Vagina (tissue), 2 donors: ENCODE measurements around the gene STK11IP.

Experiments used
- POLR2A ChIP-seq, 2 donors: fragments of 450-650 bp; IDR thresholded peaks; one replicate each; pipeline ENCODE4 v1.6.1; 2017; ENCODE audit warnings: antibody characterized with exemption in 2 of 2, mild to moderate bottlenecking in 2 of 2, moderate library complexity in 2 of 2
- POLR2AphosphoS5 ChIP-seq, 2 donors: sonication (generic); formaldehyde crosslinking; IDR thresholded peaks; one replicate each; pipeline ENCODE4 v1.9.0; 2017; ENCODE audit warnings: antibody characterized with exemption in 2 of 2, mild to moderate bottlenecking in 2 of 2, low read depth in 1 of 2; ENCODE audit not compliant: insufficient read depth in 1 of 2
- TF ChIP-seq, protein P1 (sequence below), 3 experiments: fragments of 450-650 bp in 2 of 3; fragments of 200-600 bp in 1 of 3; sonication (generic) in 1 of 3; IDR thresholded peaks; one replicate each; pipeline ENCODE4 v1.5.1; 2017 to 2019; ENCODE audit warnings: antibody characterized with exemption in 3 of 3, mild to moderate bottlenecking in 2 of 3, moderate library complexity in 2 of 3

DNA sequence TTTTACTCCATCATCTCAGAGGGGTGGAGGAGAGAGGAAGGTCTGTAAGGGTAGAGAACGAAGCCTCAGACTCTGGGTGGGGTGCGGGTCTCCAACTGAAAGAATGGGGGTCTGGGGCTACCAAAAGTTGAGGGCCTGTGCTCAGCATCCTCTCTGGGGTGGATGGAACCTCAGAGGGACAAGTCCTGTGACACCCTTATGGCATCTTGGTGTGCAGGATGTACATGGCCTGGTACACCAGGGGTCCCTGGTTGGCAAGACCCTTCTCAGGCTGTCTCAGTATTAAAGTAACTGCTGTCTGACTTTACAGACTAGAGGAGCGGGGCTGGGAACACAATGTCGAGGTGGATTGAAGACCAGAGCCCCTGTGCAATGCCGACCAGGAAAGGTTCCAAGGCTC, 27.5 kb downstream of the STK11IP start:
- TF ChIP-seq, protein P1, sequence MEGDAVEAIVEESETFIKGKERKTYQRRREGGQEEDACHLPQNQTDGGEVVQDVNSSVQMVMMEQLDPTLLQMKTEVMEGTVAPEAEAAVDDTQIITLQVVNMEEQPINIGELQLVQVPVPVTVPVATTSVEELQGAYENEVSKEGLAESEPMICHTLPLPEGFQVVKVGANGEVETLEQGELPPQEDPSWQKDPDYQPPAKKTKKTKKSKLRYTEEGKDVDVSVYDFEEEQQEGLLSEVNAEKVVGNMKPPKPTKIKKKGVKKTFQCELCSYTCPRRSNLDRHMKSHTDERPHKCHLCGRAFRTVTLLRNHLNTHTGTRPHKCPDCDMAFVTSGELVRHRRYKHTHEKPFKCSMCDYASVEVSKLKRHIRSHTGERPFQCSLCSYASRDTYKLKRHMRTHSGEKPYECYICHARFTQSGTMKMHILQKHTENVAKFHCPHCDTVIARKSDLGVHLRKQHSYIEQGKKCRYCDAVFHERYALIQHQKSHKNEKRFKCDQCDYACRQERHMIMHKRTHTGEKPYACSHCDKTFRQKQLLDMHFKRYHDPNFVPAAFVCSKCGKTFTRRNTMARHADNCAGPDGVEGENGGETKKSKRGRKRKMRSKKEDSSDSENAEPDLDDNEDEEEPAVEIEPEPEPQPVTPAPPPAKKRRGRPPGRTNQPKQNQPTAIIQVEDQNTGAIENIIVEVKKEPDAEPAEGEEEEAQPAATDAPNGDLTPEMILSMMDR (IDR thresholded peaks at IDR 0.05): no peak
- TF ChIP-seq POLR2A (IDR thresholded peaks at IDR 0.05) (no peak), POLR2AphosphoS5 (IDR thresholded peaks at IDR 0.05; ENCODE audit: insufficient read depth in 1 of 2, low read depth in 1 of 2) (no peak)
